Mucosa of descending colon (tissue), 3 donors: ENCODE data around the gene ATP6V1G2. TPM values are rescaled to one million over a fixed set of nuclear protein-coding genes. Genes with fewer than 3 reads are reported as not detected.
A peak's percentile ranks its signal among the peaks of the same experiment; 100 is the strongest.

ENCODE experiments used
- ATAC-seq: fragments of 200-7000 bp; cut with Tn5 transposase; one replicate; pipeline ENCODE4 v1.9.1; 2020; ENCODE audit warnings: mild to moderate bottlenecking, moderate library complexity
- DNase-seq, 3 donors: peaks; one replicate each; pipeline ENCODE4 v3.0.0-alpha.2; 2020
- H3K36me3 ChIP-seq: fragments of 200-600 bp; one replicate; pipeline ENCODE4 v1.8.0; 2021; ENCODE audit warnings: low read depth, mild to moderate bottlenecking
- H3K4me1 ChIP-seq: fragments of 200-600 bp; one replicate; pipeline ENCODE4 v1.8.0; 2021; ENCODE audit warnings: low read depth, mild to moderate bottlenecking
- H3K4me3 ChIP-seq: fragments of 200-600 bp; one replicate; pipeline ENCODE4 v1.8.0; 2021; ENCODE audit warnings: mild to moderate bottlenecking
- H3K9me3 ChIP-seq: fragments of 200-600 bp; one replicate; pipeline ENCODE4 v1.8.0; 2021; ENCODE audit warnings: mild to moderate bottlenecking
- intact Hi-C, 2 donors: fragments of 100-400 bp; cut with DNase I in 1 of 2; cut with micrococcal nuclease in 1 of 2; formaldehyde crosslinking; loops; one replicate each; pipeline versions ENCODE4 v1.11.0 to v1.11.1; 2022; cut with DNase I, micrococcal nuclease
- total RNA-seq, 3 donors: library from RNA; stranded (reverse); fragmentation: NEBNext Ultra II Directional in 2 of 3; extraction: Animal tissue kit (Norgen Biotek cat#: 25700) in 2 of 3; gene quantifications; one replicate each; pipeline versions ENCODE4 v1.2.1 to v1.2.4, GENCODE V29; 2021 to 2023
- TF ChIP-seq, protein P1 (sequence below): fragments of 200-600 bp; IDR thresholded peaks from one replicate; pipeline ENCODE4 v1.8.0; 2022; ENCODE audit warnings: antibody characterized with exemption, mild to moderate bottlenecking
- donor health status: DM: no; HTN: no; CAD: no; lungs with moderate emphysema.
- donor health status: DM: no; HTN: no; CAD: no.
- donor health status: DM: no; HTN: yes; CAD: no.

Gene ATP6V1G2
- total RNA-seq, 3 donors from 2014 or later = 0.55 to 4.5 (median 1.2) TPM

DNA sequence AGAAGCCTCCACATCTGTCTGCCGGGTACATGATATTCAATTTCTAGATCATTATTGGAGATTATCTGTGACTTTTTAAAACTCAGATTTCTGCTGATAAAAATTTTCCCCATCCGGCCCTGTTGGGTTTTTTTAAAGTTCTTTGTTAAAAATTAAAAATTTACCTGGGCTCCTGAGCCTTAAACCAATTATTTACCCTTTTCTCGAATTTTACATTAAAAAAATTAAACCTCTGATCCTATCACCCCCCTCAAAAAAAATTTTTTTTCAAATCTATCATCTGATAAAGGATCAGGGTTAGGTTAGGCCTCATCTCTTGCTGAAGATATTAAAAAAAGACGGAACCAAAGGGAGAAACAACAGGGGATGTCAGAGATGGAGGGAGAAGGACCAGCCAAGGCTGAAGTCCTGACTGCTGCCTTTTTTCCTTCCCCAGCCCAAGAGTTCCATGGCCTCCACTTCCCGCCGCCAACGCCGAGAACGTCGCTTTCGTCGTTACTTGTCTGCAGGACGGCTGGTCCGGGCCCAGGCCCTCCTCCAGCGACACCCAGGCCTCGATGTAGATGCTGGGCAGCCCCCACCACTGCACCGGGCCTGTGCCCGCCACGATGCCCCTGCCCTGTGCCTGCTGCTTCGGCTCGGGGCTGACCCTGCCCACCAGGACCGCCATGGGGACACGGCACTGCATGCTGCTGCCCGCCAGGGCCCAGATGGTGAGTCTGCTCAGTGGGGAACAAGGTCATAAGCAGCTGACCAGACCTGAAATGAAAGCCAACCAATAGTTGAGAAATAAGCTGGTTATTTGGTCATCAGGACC lies 1.5 kb upstream of the ATP6V1G2 start:
- H3K4me1 ChIP-seq = peaks cover 15% of the 10 kb centered on the region
- intact Hi-C loops = loop anchor here (5.0 kb wide), 2 partner anchors 44 to 49 kb away; partner anchors contain the start of gene NCR3 (in 1 of the 2)
- no peak overlapping the region for H3K4me3 ChIP-seq
- TF ChIP-seq, protein P1, sequence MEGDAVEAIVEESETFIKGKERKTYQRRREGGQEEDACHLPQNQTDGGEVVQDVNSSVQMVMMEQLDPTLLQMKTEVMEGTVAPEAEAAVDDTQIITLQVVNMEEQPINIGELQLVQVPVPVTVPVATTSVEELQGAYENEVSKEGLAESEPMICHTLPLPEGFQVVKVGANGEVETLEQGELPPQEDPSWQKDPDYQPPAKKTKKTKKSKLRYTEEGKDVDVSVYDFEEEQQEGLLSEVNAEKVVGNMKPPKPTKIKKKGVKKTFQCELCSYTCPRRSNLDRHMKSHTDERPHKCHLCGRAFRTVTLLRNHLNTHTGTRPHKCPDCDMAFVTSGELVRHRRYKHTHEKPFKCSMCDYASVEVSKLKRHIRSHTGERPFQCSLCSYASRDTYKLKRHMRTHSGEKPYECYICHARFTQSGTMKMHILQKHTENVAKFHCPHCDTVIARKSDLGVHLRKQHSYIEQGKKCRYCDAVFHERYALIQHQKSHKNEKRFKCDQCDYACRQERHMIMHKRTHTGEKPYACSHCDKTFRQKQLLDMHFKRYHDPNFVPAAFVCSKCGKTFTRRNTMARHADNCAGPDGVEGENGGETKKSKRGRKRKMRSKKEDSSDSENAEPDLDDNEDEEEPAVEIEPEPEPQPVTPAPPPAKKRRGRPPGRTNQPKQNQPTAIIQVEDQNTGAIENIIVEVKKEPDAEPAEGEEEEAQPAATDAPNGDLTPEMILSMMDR = no peak
- H3K9me3 ChIP-seq = no peaks in the 10 kb centered on the region
- ATAC-seq = no peak
- peak in 2 of 3 donors; percentile 52 to 69 for DNase-seq
- no peaks in the 10 kb centered on the region for H3K36me3 ChIP-seq

DNA sequence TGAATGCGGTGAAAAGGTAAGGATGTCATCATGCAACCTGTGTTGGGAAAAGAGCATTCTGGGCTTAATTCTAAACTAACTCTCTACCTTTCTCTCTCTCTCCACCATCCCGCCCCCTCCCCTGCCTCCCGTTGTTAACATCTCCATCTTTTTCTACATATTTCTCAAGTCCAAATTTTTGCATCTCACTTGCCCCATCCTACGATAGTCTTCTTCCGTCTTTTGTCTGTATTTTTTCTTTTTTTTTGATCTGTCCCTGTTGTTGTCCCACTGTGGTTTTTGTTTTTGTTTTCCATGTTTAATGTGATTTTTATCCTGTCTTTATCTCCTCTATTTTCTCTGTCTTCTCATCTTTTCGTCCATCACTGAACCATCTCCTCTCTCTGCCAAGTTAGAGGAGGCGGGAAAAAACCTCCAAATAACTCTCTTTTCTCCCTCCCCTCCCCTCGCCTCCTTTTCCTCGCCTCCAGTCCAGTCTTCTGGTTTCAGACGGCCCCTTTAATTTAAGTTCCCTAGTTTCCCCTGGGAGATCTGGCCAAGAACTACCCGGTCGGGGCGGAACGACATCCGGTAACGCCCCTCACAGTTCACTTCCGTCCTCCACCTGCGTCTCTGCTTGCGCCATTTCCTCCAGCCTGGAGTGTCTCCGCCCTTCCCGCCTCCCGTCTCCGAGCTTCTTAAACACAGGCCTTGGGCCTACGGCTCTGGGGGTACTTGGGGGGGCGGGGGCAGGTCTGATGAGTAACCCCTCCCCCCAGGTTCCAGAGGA lies 734 bp upstream of the ATP6V1G2 start, which contains the start of gene NFKBIL1:
Gene NFKBIL1 (plus strand): TSS at position 651 of the 769 bp plus-strand sequence. CDS start 87 bp downstream, at position 738.
- peaks cover 15% of the 10 kb centered on the region for H3K4me1 ChIP-seq
- intact Hi-C loops = loop anchor here (5.0 kb wide), 2 partner anchors 45 to 50 kb away; partner anchors contain the start of gene NCR3 (in 1 of the 2)
- ATAC-seq = peak; percentile 96

DNA sequence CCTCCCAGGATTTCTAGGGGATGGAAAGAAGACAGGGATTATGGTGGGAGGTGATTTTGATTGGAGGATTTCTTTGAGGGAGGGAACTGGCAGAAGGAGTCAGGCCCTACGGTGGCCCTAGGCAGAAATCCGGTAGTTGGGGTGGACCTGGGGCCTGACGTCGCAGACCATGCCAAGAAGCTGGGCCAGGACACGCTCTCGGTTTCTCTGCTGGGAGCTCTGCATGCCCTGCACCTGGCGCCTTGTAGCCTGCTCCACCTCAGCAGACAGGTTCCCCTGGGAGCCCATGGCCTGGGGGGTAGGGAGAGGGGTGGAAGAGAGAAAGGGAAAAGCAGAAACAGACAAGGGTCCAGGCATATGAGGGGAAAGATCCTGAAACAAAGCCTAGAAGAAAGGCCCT lies 1.1 kb downstream of the ATP6V1G2 start:
- Histone ChIP-seq H3K36me3 (no peaks in the 10 kb centered on the region), H3K4me1 (peaks cover 18% of the 10 kb centered on the region), H3K9me3 (no peaks in the 10 kb centered on the region), H3K4me3 (no peak overlapping the region)
- ATAC-seq (no peak), DNase-seq (no peak)
- TF ChIP-seq, protein P1 = no peak
- intact Hi-C loops = loop anchor here (5.0 kb wide), 2 partner anchors 47 to 52 kb away; partner anchors contain the start of gene NCR3 (in 1 of the 2)

More for the DNA sequence above, 734 bp upstream of the ATP6V1G2 start, which contains the start of gene NFKBIL1:
- H3K9me3 ChIP-seq = no peaks in the 10 kb centered on the region
- H3K4me3 ChIP-seq = peak within 1 kb of the TSS; percentile 6
- peak; percentile 93 to 96 (median 96) for DNase-seq
- no peaks in the 10 kb centered on the region for H3K36me3 ChIP-seq
- TF ChIP-seq, protein P1 = no peak

DNA sequence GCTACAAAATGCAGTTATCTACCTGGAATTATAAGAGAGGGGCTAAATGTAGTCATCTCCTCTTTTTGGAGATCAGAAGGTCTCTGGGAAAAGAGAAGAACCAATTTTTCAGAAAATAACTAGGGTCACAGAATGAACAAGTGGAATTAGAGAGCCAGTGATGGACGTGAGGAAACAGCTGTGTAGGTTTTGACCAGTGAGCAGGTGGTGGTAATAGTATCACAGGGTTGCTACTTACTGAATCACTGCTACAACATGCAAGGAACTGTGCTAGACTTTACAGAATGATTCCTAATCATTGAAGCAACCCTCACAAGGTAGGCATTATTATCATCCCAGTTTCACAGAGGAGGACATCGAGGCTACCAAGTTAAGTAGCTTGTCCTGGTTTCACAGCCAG lies 1.7 kb downstream of the ATP6V1G2 start:
- no peak for DNase-seq
- H3K4me3 ChIP-seq = no peak overlapping the region
- ATAC-seq = no peak
- TF ChIP-seq, protein P1 = no peak
- intact Hi-C loops = loop anchor here (5.0 kb wide), 2 partner anchors 48 to 53 kb away; partner anchors contain the start of gene NCR3 (in 1 of the 2)
- H3K9me3 ChIP-seq = no peaks in the 10 kb centered on the region
- no peaks in the 10 kb centered on the region for H3K36me3 ChIP-seq
- peaks cover 25% of the 10 kb centered on the region for H3K4me1 ChIP-seq

DNA sequence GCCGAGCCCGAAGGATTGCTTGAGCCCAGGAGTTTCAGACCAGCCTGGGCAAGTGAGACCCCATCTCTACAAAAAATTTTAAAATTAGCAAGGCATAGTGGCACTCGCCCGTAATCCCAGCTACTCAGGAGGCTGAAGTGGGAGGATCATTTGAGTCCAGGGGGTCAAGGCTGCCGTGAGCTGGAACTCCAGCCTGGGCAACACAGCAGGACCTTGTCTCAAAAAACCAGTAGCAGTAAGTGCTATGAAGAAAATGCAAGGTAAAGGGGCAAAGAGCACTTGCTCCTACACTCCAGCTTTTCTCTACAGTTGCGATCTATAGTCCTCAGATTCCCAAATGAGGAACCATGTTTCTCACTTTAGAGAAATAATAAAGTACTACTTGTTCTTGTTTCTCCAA lies 2.8 kb downstream of the ATP6V1G2 start:
- intact Hi-C loops = no loop called here
- Histone ChIP-seq H3K9me3 (no peaks in the 10 kb centered on the region), H3K4me3 (no peak overlapping the region), H3K36me3 (peaks cover 7% of the 10 kb centered on the region), H3K4me1 (peaks cover 32% of the 10 kb centered on the region)
- TF ChIP-seq, protein P1 = no peak
- DNase-seq = no peak
- ATAC-seq = no peak
